Measurements from ENCODE around the gene TOR4A. TPM values are rescaled to one million over a fixed set of nuclear protein-coding genes. Genes with fewer than 3 reads are reported as not detected.

The TOR4A gene
- total and polyA plus RNA-seq, 9 of the 15 experiments (the other 6 are each of a cell fraction or from before 2014, with no cell fraction given) = 3.9 to 49.2 (median 8.8) TPM

DNA sequence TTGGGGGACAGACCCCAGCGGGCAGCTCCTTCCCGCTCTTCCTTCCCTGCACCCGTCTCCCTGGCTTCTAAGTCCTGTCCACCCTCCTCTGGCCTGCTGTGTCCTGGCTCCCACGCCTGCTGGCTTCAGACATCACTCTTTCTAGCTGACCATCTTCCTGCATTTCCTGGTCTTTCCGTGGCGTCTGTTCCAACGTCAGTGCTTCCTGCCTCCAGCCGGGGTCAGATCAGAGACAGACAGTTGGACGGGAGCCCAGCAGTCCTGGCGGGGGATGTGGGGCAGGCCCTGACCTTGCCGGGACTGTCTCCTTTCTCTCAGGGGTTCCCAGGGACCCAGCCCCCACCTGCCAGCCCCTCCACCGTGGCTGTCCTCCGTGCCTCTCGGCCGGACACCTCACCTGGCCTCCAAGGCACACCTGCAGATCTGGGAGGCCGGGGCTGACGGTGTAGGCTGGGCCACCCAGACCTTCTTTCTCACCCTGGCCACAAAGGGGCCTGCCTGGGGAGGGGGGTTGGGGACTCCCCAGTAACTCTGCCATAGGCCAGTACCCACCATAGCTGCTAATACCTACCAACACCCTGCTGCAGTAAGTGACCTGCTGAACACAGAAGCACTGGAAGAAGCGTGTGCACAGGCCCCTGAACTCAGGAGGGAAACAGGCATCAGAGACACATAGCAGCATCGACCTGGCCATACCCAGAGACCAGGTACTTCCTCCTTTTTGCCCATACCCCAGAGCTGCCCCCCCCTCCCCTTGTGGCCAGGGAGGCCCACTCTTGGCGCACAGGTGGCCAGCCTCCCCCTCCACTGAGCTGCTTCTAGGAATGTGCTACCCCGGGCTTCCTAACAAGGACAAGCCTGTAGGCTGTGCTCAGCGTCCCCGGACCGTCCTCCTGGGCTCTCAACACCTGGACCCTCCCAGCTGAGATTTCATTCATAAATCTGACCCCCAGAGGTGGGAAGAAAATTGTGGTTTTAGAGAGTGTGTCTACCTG is 19.4 kb downstream of the TOR4A start (continued):
- TF ChIP-seq HMBOX1 (IDR thresholded peaks at IDR 0.05) = no peak
- TF ChIP-seq U2AF1 (optimal IDR thresholded peaks at IDR 0.05; ENCODE audit: low read depth, low read length) = no peak
- no peak for TF ChIP-seq IFI16 (CRISPR knock-in tag; IDR thresholded peaks at IDR 0.05)
- TF ChIP-seq HNRNPK (IDR thresholded peaks at IDR 0.05; ENCODE audit: low read depth, low read length, poor library complexity, severe bottlenecking) = no peak
- no peak for TF ChIP-seq ZNF609 (CRISPR knock-in tag; IDR thresholded peaks at IDR 0.05; ENCODE audit: borderline replicate concordance)
- no peak for TF ChIP-seq ZNF41 (CRISPR knock-in tag; conservative IDR thresholded peaks at IDR 0.05)
- no peak for TF ChIP-seq ZNF133 (CRISPR knock-in tag; IDR thresholded peaks at IDR 0.05)
- no peak for TF ChIP-seq SIN3A (IDR thresholded peaks at IDR 0.05; ENCODE audit: borderline replicate concordance in 2 of 2, control insufficient read depth in 1 of 2, low read depth in 2 of 2, low read length in 2 of 2)
- no peak for TF ChIP-seq ZNF318 (IDR thresholded peaks at IDR 0.05; ENCODE audit: borderline replicate concordance in 1 of 2, low read depth in 1 of 2)
